ENCODE data around the gene TAS2R43.
"Not testable (repeated sequence)": the region's sequence is repeated elsewhere in the genome, so short reads cannot be mapped to it uniquely, and the experiment has no call there.

GRCh38 chr12:11094910-11095309, 2.8 kb upstream of the TAS2R43 start:
- TF ChIP-seq EZH2 (IDR thresholded peaks at IDR 0.05; ENCODE audit: insufficient read depth, poor library complexity, severe bottlenecking); EZH2phosphoT487 (IDR thresholded peaks at IDR 0.05; ENCODE audit: insufficient read depth, low read depth): not testable (repeated sequence)
